CD4-positive, alpha-beta T cell treated with Interleukin-15 for 4 hours (primary cell): ENCODE results near the gene ITK.

Experiments
- DNase-seq: peaks from one replicate; pipeline ENCODE4 v3.0.0-alpha.2; 2020; ENCODE audit warnings: low spot score

ITK gene

GRCh38 chr5:157180374-157181264 is at the start of gene ITK:
ITK (plus strand) TSS chr5:157180840; CDS start chr5:157180978, 138 bp downstream.
- DNase-seq: peak; percentile 78

DNA sequence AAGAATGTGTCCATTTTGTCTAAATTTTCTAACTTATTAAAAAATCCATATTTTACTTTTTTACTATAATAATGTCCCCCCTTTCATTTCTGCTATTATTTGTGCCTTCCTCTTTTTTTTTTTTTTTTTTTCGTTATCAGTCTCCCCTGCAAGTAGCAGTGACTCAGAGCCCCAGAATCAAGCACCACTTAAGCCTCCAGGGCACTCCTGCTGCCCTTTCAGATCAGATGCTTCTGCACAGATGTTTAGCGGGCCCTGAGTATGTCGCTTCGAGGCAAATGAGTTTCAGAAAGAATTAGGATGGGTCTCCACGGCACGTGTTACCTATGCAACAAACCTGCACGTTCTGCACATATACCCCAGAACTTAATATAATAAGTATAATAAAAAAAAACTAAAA is 49.7 kb upstream of the ITK start:
- no peak for DNase-seq

DNA sequence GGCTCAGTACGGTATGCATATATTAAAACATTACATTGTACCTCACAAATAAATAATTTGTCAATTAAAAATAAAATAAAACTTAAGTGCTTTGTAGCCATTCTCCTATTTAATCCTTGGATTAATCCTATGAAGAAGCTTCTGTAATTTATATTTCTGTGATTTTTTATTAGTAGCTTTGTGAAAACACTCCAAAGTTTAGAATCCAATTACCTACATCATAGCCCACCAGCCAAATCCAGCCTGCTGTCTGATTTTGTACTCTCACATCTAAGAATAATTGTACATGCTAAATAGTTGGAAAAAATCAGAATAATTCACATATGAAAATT is 48.4 kb upstream of the ITK start:
- no peak for DNase-seq

DNA sequence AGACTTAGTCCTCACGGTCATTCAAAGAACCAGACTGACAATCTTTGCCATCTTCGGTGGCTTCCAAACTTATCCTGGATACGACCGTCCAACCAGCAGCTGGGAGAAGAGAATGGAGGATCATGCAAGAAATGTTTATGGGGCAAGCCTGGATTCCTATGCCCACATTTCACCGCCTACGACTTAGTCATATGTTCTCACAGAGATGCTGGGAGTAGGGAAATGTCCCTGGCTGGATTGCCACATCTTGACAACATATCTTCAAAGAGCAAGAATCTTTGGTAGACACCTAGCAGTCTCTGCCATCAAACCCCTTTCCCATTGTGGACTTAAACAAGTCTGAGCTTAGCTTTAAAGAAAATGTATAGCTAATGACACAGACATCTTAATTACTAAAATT is 42.9 kb upstream of the ITK start:
- DNase-seq: no peak

GRCh38 chr5:157142317-157143126 is 38.1 kb upstream of the ITK start, which contains the start of gene MED7:
MED7 (minus strand) TSS chr5:157142865; CDS start chr5:157139431, 3,434 bp downstream.
- peak; percentile 98 for DNase-seq

GRCh38 chr5:157143127-157143971 is 37.3 kb upstream of the ITK start:
- DNase-seq: peak; percentile 32

GRCh38 chr5:157148734-157149615 is 31.7 kb upstream of the ITK start:
- DNase-seq: peak; percentile 91

DNA sequence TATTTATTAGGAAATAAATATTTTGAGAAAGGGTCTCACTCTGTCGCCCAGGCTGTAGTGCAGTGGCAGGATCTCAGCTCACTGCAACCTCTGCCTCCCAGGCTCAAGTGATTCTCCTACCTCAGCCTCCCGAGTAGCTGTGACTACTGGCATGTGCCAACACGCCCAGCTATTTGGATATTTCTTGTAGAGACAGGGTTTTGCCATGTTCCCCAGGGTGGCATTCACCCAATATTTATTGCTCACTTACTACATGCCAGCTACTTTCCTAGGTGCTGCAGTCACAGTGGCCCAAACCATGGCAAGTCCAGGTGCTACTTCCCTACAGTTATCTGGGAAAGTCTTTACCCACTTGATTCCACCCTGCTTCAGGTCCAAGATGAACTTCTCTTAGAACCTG is 29.6 kb upstream of the ITK start:
- DNase-seq: no peak

DNA sequence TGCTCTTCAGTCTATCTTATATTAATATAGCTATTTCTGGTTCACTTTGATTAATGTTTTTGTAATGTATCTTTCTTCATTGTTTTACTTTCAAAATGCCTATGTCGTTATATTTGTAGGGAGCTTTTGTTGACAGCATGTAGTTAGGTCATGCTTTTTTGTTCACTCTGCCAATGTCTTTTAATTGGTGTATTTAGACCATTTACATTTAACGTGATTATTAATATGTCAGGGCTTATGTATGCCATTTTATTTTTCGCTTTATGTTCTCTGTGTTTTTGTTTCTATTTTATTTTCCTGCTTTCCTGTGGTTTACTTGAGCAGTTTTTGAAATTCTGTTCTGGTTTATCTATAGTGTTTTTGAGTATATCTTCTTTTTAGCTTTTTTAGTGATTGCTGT is 25.3 kb upstream of the ITK start:
- no peak for DNase-seq

DNA sequence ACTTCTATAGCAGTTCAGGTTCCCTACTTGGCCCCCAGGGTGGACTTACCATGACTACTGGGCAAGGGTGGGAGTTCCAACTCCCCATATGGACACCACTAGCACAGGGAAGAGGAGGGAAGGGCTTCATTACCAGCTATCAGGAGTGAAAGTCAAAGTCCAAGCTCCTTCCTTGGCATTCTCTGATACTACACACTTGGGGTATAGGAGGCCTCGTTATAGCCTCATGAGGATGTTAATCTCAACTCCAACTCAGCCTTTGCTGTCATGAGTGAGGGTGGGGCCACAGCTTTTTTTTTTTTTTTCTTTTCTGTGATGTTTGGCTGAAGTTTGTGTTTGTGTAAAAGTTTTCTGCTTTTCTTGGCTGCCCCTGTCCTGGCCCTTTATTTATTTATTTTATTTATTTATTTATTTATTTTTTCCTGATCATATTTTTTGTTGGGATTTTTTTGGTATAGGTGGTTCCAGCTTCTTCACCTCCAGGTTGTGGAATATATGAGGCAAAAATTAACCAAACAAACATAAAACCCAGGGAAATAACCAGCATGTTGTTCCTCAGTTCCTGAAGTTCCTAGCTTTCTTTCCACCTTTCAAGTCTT is 23.2 kb upstream of the ITK start:
- DNase-seq: no peak

GRCh38 chr5:157159209-157159751 is 21.4 kb upstream of the ITK start:
- DNase-seq: peak; percentile 92

- peak; percentile 68 for DNase-seq
Observed at GRCh38 chr5:157160001-157160400, 20.6 kb upstream of the ITK start.

DNA sequence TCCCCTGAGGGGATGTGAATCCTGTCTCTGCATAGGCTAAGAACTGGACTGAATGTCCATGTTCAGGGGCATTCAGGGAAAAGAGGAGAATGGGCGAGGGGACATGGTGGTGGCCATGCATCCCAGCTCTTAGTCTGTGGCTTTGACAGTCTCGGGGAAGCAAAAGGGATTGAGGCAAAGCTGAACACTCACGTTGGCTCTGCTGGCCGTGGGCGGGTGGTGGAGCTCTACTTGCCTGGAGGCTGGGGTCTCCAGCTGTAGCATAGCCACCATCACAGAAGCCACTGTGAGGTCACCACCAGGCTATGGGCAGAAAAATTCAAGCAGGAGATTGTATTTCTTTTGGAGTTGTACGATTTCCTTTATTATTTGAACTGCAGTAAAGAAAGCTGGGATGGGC is 18.6 kb upstream of the ITK start:
- no peak for DNase-seq

DNA sequence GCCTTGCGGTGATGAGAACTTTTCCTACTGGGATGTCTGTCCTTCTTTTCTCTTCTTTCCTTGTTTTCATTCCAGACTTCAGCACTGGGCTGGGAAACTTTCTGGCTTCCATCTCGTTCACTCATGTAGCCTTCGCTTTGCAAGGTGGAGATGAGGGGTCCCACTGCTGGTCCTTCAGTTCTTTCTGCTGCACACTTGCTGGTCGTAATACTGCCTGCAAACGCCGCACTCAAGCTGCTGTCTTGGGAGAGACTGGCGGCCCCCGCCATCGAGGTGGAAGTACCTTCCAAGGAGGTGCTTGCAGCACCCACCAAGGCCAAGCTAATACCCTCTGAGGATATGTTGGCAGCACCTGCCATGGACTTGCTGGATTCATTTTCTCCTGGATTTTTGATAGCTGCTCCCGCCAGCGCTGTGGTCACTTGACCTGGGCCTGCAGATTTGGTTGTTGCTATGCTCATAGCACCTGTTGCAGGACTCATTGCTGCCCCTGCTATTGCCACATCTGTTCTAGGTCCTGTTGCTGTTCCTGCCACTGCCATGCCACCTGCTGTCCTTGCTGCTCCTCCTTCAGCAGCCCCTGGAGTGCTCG is 17.6 kb upstream of the ITK start:
- no peak for DNase-seq

DNA sequence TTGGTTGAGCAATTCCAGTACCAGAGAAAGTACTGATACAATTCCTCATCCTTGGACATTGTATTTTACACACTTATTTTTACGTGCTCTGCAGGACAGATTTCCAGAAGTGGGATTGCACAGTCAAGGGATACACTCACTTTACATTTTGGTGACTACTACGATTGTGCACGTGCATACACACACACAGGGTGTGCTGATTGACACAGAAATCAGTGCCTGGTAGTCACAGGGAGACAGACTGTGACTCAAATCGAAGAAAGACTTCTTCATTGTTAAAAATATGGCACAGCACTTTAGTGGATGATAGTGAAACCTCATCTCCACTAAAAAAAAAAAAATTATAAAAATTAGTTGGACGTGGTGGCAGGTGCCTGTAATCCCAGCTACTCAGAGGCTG is 16.1 kb upstream of the ITK start:
- no peak for DNase-seq

DNA sequence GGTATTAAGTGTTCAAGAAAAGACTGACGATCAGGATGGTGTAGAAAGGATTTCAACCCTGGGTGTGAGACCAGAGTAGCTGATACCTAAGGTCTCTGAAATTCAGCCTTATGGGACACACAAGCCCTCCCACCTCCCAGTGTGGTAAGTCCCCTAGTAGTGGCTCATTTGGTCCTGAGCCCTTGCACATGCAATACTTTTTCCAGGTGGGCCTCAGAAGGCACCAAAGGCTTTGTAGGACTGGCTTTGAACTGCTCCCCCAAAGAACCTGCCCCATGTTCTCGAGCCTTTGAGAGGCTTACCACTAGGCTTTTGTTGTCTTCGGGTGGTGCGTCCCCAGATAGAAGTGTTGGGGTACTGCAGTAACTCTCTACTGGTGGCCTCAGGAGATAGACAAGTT is 15.4 kb upstream of the ITK start:
- no peak for DNase-seq

DNA sequence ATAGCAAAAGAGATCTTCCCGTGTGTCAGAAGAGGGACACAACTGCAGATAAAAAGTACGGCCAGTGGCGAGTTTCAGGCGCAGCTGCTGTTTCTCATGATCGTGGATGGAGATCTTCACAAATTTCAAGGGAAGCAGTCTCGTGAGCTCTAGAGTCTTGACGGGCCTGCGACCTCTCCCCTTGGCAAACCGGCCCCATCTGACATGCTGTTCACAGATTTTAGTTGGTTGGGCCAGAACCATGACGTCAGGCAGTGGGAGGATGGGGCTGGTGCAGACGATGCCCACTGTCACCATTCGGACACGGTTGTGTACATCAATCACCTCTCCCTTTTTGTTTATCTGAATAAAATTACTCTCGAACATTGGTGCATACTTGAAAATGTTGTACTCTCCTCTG is 15.0 kb upstream of the ITK start:
- no peak for DNase-seq

- no peak for DNase-seq
Observed at GRCh38 chr5:157166214-157167213, 14.1 kb upstream of the ITK start, which contains the start of gene GARIN3. GARIN3 (minus strand) TSS chr5:157166264; CDS start chr5:157166168, 96 bp downstream.

DNA sequence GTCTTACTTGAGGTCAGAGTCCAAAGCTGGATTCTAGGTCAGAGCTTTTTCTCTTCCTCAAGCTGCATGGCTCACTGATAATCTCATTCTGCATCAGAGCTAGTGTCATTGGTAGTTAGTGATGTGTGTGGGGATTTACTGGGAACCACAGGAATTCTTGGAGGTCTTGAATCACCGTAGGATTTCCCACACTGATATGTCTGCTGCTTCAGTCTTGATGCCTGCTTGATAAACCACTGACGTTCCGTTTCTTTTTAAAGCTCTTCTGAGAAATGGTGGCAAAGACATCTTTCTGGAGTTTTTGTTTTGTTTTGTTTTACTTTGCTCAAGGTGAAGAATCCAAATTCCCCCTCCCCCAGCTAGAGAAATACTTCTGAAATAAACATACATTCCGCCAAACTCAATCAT is 13.4 kb upstream of the ITK start:
- DNase-seq: peak; percentile 80
